Mucosa of descending colon (tissue), 3 donors: ENCODE measurements around the gene SPRED1. TPM values are rescaled to one million over a fixed set of nuclear protein-coding genes. Genes with fewer than 3 reads are reported as not detected.

Source experiments
- ATAC-seq: fragments of 200-7000 bp; cut with Tn5 transposase; one replicate; pipeline ENCODE4 v1.9.1; 2020; ENCODE audit warnings: mild to moderate bottlenecking, moderate library complexity
- DNase-seq, 3 donors: peaks; one replicate each; pipeline ENCODE4 v3.0.0-alpha.2; 2020
- H3K36me3 ChIP-seq: fragments of 200-600 bp; one replicate; pipeline ENCODE4 v1.8.0; 2021; ENCODE audit warnings: low read depth, mild to moderate bottlenecking
- H3K4me1 ChIP-seq: fragments of 200-600 bp; one replicate; pipeline ENCODE4 v1.8.0; 2021; ENCODE audit warnings: low read depth, mild to moderate bottlenecking
- H3K4me3 ChIP-seq: fragments of 200-600 bp; one replicate; pipeline ENCODE4 v1.8.0; 2021; ENCODE audit warnings: mild to moderate bottlenecking
- H3K9me3 ChIP-seq: fragments of 200-600 bp; one replicate; pipeline ENCODE4 v1.8.0; 2021; ENCODE audit warnings: mild to moderate bottlenecking
- CTCF ChIP-seq: fragments of 200-600 bp; IDR thresholded peaks from one replicate; pipeline ENCODE4 v1.8.0; 2022; ENCODE audit warnings: antibody characterized with exemption, mild to moderate bottlenecking
- intact Hi-C, 2 donors: fragments of 100-400 bp; cut with DNase I in 1 of 2; cut with micrococcal nuclease in 1 of 2; formaldehyde crosslinking; loops; one replicate each; pipeline versions ENCODE4 v1.11.0 to v1.11.1; 2022; cut with DNase I, micrococcal nuclease
- total RNA-seq, 3 donors: library from RNA; stranded (reverse); fragmentation: NEBNext Ultra II Directional in 2 of 3; extraction: Animal tissue kit (Norgen Biotek cat#: 25700) in 2 of 3; gene quantifications; one replicate each; pipeline versions ENCODE4 v1.2.1 to v1.2.4, GENCODE V29; 2021 to 2023
- donor health status: DM: no; HTN: no; CAD: no; lungs with moderate emphysema.
- donor health status: DM: no; HTN: no; CAD: no.
- donor health status: DM: no; HTN: yes; CAD: no.

The SPRED1 gene
- total RNA-seq, 3 donors from 2014 or later = 19.6 to 25.5 (median 23.1) TPM

DNA sequence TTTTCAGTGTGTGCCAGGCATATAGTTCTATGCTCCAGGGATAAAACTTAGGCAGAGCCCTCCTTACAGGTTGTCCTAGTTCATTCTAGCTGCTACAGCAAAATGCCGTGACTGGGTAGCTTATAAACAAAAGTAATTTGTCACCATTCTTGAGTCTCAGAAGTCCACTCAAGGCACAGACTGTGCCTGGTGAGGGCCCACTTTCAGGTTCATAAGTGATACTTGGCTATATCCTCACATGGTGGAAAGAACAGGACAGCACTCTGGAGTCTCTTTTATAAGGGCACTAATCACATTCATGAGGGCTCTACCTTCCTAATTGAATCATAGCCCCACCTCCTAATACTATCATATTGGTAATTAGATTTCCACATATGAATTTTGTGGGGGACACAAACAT is 80.1 kb downstream of the SPRED1 start:
- Histone ChIP-seq H3K4me3 (no peak overlapping the region), H3K9me3 (no peaks in the 10 kb centered on the region), H3K4me1 (no peaks in the 10 kb centered on the region), H3K36me3 (no peaks in the 10 kb centered on the region)
- intact Hi-C loops = no loop called here
- ATAC-seq (no peak), DNase-seq (no peak)
- no peak for TF ChIP-seq CTCF

DNA sequence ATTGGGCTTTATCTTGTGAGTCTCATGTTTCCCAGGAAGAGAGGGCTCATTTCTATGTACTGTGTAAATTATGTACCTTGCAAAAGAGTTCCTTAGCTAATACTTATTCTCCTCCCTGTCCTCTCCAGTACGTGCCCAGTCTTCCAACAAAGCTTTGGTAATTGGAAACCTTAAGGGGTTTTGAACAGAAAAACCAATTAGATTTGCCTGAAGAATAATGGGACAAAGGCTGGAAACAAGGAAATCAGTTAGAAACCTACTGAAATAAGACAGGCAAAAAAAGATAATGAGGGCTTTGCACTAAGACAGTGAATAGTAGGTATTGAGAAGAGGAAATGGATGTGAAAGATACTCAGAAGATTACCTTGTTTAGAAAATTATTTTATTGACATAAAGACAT is 82.5 kb downstream of the SPRED1 start:
- Histone ChIP-seq H3K36me3 (no peaks in the 10 kb centered on the region), H3K4me1 (no peaks in the 10 kb centered on the region), H3K4me3 (no peak overlapping the region), H3K9me3 (no peaks in the 10 kb centered on the region)
- ATAC-seq = no peak
- no peak for TF ChIP-seq CTCF
- intact Hi-C loops = no loop called here
- no peak for DNase-seq

DNA sequence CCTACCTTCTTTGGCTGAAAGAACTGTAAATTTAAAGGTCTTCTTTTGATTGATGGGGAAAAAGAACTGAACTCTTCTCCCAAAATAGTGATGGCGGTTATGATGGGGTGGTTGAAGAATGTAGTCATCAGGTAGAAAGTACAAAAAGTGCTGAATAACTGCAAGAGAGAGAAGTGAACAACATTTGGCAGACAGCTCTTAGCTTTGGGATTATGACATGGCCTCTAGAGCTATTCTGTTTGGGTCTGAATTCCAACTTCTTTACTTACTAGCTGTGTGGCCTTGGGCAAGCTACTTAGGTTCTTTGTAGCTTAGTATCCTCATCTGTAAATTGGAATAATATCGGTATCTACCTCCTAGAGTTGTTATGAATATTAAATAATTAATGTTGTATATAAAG is 91.7 kb downstream of the SPRED1 start:
- Histone ChIP-seq H3K9me3 (no peaks in the 10 kb centered on the region), H3K4me1 (no peaks in the 10 kb centered on the region), H3K36me3 (no peaks in the 10 kb centered on the region), H3K4me3 (no peak overlapping the region)
- no peak for ATAC-seq
- no peak for DNase-seq
- intact Hi-C loops = no loop called here
- no peak for TF ChIP-seq CTCF

- ATAC-seq = no peak
Observed at GRCh38 chr15:38349251-38349650, 96.6 kb downstream of the SPRED1 start.

GRCh38 chr15:38351466-38351865 is 98.8 kb downstream of the SPRED1 start:
- H3K36me3 ChIP-seq = no peaks in the 10 kb centered on the region
- no peaks in the 10 kb centered on the region for H3K4me1 ChIP-seq
- no peak overlapping the region for H3K4me3 ChIP-seq
- TF ChIP-seq CTCF = no peak
- H3K9me3 ChIP-seq = no peaks in the 10 kb centered on the region
- ATAC-seq = no peak
- no peak for DNase-seq
- intact Hi-C loops = no loop called here

More at GRCh38 chr15:38349251-38349650, 96.6 kb downstream of the SPRED1 start:
- Histone ChIP-seq H3K4me3 (no peak overlapping the region), H3K4me1 (no peaks in the 10 kb centered on the region), H3K36me3 (no peaks in the 10 kb centered on the region), H3K9me3 (no peaks in the 10 kb centered on the region)
- intact Hi-C loops = no loop called here
- no peak for TF ChIP-seq CTCF
- no peak for DNase-seq

DNA sequence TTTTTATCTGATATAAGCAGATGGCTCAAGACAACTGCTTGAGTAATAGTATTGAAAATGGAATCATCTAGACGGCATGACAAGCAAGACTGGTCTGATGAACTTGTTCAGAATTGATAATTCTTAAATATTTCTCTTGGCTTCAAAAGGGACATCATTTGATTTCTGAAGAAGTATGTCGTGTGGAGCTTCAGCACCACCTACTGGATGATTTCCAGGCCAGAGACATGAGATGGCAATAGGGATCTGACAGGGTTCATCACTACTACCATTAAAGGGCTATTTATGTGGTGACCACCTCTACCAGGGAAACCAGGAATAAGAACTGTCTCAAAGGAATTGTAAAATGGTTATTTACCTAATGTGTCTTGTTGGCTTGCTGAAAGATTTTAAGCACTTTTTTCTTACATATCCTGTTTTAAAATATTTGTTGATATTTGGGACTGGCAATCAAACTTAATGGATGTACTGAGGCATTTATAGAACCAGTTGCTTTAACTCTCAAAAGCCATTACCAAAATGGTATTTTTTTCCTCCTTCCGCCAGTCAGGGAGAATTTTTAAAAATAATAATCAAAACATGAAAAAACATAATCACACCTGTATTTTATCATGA is 101.8 kb downstream of the SPRED1 start:
- H3K4me1 ChIP-seq = no peaks in the 10 kb centered on the region
- intact Hi-C loops = loop anchor here in 1 of 2 donors (2.0 kb wide), 1 partner anchor 352 kb away; no protein-coding TSS in a partner anchor
- ATAC-seq (peak; percentile 71), DNase-seq (peak in 1 of 3 donors; percentile 86)
- H3K36me3 ChIP-seq = no peaks in the 10 kb centered on the region
- peak; percentile 32 for TF ChIP-seq CTCF
- no peak overlapping the region for H3K4me3 ChIP-seq
- H3K9me3 ChIP-seq = no peaks in the 10 kb centered on the region
